ENCODE measurements around the gene PARD3B.

The PARD3B gene

DNA sequence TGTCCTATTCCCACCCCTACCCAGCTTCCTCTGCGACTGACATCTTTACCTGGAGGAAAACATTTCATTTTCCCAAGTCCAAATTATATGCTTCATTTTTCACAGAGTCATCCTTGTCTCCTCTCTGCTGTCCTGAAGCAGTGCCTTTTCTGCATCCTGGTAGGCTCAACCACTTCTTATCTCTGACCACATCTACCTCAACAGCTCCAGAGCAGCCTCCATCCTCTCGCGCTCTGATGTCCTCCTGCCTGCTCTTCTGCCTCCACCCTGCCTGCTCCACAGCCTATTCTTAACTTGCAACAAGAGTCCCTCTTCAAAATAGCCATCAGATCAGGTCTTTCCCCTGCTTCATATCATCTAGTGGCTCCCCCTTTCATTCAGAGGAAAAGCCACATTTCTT, 457.1 kb downstream of the PARD3B start:
- no peak overlapping the region for H3K4me3 ChIP-seq (ENCODE audit: control insufficient read depth in 1 of 7, extremely low read depth in 1 of 7, insufficient read depth in 4 of 7, low read depth in 2 of 7, low read length in 6 of 7)
- WGBS (ENCODE audit: insufficient coverage): 71% methylated on average over 3 of the region's 3 CpGs
- no peaks in the 10 kb centered on the region for H3K36me3 ChIP-seq (ENCODE audit: control insufficient read depth in 4 of 4, insufficient read depth in 4 of 4, low read length in 3 of 4)
- POLR2A ChIA-PET: no interaction called here
- DNase-seq: peak; percentile 8 to 39 (median 37)
- H3K27me3 ChIP-seq (replicated peaks in 2 of 5; ENCODE audit: control insufficient read depth in 4 of 5, insufficient read depth in 5 of 5, low read length in 4 of 5): no peaks in the 10 kb centered on the region
- peaks cover 0 to 5% (median 0%) of the 10 kb centered on the region in 4 experiments for H3K4me1 ChIP-seq (ENCODE audit: control extremely low read depth in 1 of 4, control insufficient read depth in 4 of 4, insufficient read depth in 4 of 4, low read length in 3 of 4)
- CTCF ChIA-PET: interaction anchor here (0.6 kb wide), 1 partner anchor 36 kb away, joined by 3 read pairs; no protein-coding TSS in a partner anchor
- no peak overlapping the region for H3K27ac ChIP-seq (ENCODE audit: insufficient read depth in 1 of 2, low read depth in 1 of 2, low read length in 2 of 2, poor library complexity in 1 of 2, severe bottlenecking in 2 of 2)
- peaks cover 0 to 1% (median 0%) of the 10 kb centered on the region in 5 experiments for H3K9me3 ChIP-seq (ENCODE audit: control extremely low read depth in 1 of 5, control insufficient read depth in 4 of 5, insufficient read depth in 2 of 5, low read depth in 1 of 5, low read length in 4 of 5)

DNA sequence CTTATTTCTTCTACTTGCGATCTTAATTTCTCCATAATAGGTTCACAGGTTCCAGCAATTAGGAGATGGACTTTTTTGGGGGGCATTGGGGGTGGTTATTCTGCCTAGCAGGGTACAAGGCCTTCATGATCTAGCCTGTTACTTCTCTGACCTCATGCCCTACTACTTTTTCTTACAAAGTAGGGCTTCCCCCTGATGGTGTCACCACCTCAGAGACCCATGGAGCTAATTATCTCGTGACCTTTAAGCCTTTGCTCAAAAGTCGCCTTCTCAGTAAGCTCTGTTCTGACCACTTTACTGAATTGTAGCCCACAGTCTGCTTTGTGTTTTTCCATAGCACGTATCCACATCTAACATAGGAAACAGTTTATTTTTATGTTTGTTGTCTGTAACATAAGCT, 458.0 kb downstream of the PARD3B start:
- Histone ChIP-seq H3K27ac (ENCODE audit: insufficient read depth in 1 of 2, low read depth in 1 of 2, low read length in 2 of 2, poor library complexity in 1 of 2, severe bottlenecking in 2 of 2) (no peak overlapping the region), H3K36me3 (ENCODE audit: control insufficient read depth in 4 of 4, insufficient read depth in 4 of 4, low read length in 3 of 4) (no peaks in the 10 kb centered on the region), H3K9me3 (ENCODE audit: control extremely low read depth in 1 of 5, control insufficient read depth in 4 of 5, insufficient read depth in 2 of 5, low read depth in 1 of 5, low read length in 4 of 5) (peaks cover 0 to 4% (median 0%) of the 10 kb centered on the region in 5 experiments), H3K4me3 (ENCODE audit: control insufficient read depth in 1 of 7, extremely low read depth in 1 of 7, insufficient read depth in 4 of 7, low read depth in 2 of 7, low read length in 6 of 7) (no peak overlapping the region), H3K27me3 (replicated peaks in 2 of 5; ENCODE audit: control insufficient read depth in 4 of 5, insufficient read depth in 5 of 5, low read length in 4 of 5) (no peaks in the 10 kb centered on the region), H3K4me1 (ENCODE audit: control extremely low read depth in 1 of 4, control insufficient read depth in 4 of 4, insufficient read depth in 4 of 4, low read length in 3 of 4) (peaks cover 0 to 5% (median 0%) of the 10 kb centered on the region in 4 experiments)
- WGBS (ENCODE audit: insufficient coverage): 95% methylated on average over 2 of the region's 4 CpGs
- POLR2A ChIA-PET: no interaction called here
- CTCF ChIA-PET: no interaction called here
- DNase-seq: no peak

DNA sequence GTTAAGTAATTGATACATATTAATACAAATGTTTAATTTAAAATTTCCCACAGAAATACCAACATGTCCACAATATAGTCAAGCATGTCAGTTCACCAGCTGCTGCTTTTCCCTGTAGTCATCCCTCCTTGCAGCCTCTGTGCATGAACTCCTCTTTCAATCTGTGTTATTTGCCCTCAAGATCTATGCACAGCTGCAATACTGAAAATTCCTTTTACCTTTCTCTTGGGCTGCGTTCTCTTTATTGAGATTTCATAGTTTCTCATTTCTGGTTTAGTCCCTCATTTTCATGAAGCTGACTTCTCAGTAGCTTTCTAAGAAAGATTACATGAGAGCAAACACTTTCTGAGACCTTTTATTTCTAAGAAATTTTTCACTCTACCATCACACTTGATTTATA, 464.9 kb downstream of the PARD3B start:
- H3K36me3 ChIP-seq (ENCODE audit: control insufficient read depth in 4 of 4, insufficient read depth in 4 of 4, low read length in 3 of 4): no peaks in the 10 kb centered on the region
- WGBS (ENCODE audit: insufficient coverage): 0% methylated on average over 1 of the region's 1 CpG
- no peaks in the 10 kb centered on the region for H3K27me3 ChIP-seq (replicated peaks in 2 of 5; ENCODE audit: control insufficient read depth in 4 of 5, insufficient read depth in 5 of 5, low read length in 4 of 5)
- H3K4me3 ChIP-seq (ENCODE audit: control insufficient read depth in 1 of 7, extremely low read depth in 1 of 7, insufficient read depth in 4 of 7, low read depth in 2 of 7, low read length in 6 of 7): no peak overlapping the region
- DNase-seq: no peak
- H3K4me1 ChIP-seq (ENCODE audit: control extremely low read depth in 1 of 4, control insufficient read depth in 4 of 4, insufficient read depth in 4 of 4, low read length in 3 of 4): peaks cover 0 to 7% (median 1%) of the 10 kb centered on the region in 4 experiments
- CTCF ChIA-PET: no interaction called here
- POLR2A ChIA-PET: no interaction called here
- peaks cover 0 to 4% (median 0%) of the 10 kb centered on the region in 5 experiments for H3K9me3 ChIP-seq (ENCODE audit: control extremely low read depth in 1 of 5, control insufficient read depth in 4 of 5, insufficient read depth in 2 of 5, low read depth in 1 of 5, low read length in 4 of 5)
- no peak overlapping the region for H3K27ac ChIP-seq (ENCODE audit: insufficient read depth in 1 of 2, low read depth in 1 of 2, low read length in 2 of 2, poor library complexity in 1 of 2, severe bottlenecking in 2 of 2)

DNA sequence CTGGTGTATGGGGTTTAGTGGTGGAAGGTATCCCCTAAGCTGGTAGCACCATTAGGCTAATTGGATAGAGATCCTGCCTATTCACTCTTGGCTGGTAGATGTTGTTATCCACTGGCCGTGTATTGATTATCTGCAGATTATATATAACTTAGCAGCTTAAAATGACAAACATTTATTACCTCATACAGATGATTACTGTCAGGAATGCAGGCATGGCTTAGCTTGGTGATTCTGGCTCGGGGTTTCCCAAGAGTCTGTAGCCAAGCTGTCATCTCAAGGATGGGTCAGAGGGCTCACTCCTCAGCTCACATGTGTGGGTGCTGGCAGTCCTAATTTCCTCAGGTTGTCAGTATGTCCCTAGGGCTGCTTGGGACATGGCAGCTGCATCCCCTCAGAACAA, 465.8 kb downstream of the PARD3B start:
- H3K4me1 ChIP-seq (ENCODE audit: control extremely low read depth in 1 of 4, control insufficient read depth in 4 of 4, insufficient read depth in 4 of 4, low read length in 3 of 4): peaks cover 0 to 7% (median 1%) of the 10 kb centered on the region in 4 experiments
- no peak overlapping the region for H3K4me3 ChIP-seq (ENCODE audit: control insufficient read depth in 1 of 7, extremely low read depth in 1 of 7, insufficient read depth in 4 of 7, low read depth in 2 of 7, low read length in 6 of 7)
- WGBS (ENCODE audit: insufficient coverage): 100% methylated on average over 1 of the region's 2 CpGs
- no peaks in the 10 kb centered on the region for H3K36me3 ChIP-seq (ENCODE audit: control insufficient read depth in 4 of 4, insufficient read depth in 4 of 4, low read length in 3 of 4)
- CTCF ChIA-PET: interaction anchor here (0.7 kb wide), 2 partner anchors 23 to 56 kb away, joined by 3 read pairs; no protein-coding TSS in a partner anchor
- no peaks in the 10 kb centered on the region for H3K27me3 ChIP-seq (replicated peaks in 2 of 5; ENCODE audit: control insufficient read depth in 4 of 5, insufficient read depth in 5 of 5, low read length in 4 of 5)
- H3K27ac ChIP-seq (ENCODE audit: insufficient read depth in 1 of 2, low read depth in 1 of 2, low read length in 2 of 2, poor library complexity in 1 of 2, severe bottlenecking in 2 of 2): no peak overlapping the region
- H3K9me3 ChIP-seq (ENCODE audit: control extremely low read depth in 1 of 5, control insufficient read depth in 4 of 5, insufficient read depth in 2 of 5, low read depth in 1 of 5, low read length in 4 of 5): peaks cover 0 to 4% (median 0%) of the 10 kb centered on the region in 5 experiments
- POLR2A ChIA-PET: no interaction called here
- no peak for DNase-seq

DNA sequence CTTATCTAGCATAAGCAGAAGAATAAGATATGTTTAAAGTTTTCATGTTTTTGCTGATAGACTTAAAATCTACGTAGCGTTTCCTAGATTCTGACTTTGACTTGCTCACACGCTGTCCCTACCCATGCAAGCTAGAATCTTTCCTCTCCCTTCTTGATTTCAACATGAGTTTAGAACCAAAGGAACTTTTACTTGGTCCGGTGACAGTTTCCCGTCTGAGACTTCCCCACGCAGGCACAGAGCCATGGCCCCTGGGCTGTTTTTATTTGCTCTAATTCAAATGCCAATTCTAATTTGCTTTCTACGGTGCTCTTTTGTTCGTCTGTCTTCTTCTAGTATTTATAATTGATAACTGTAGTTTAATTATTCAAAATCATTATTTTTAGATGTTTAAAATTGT, 467.7 kb downstream of the PARD3B start:
- 100% methylated on average over 6 of the region's 8 CpGs for WGBS (ENCODE audit: insufficient coverage)
- no peak for DNase-seq
- Histone ChIP-seq H3K4me1 (ENCODE audit: control extremely low read depth in 1 of 4, control insufficient read depth in 4 of 4, insufficient read depth in 4 of 4, low read length in 3 of 4) (peaks cover 0 to 7% (median 1%) of the 10 kb centered on the region in 4 experiments), H3K27ac (ENCODE audit: insufficient read depth in 1 of 2, low read depth in 1 of 2, low read length in 2 of 2, poor library complexity in 1 of 2, severe bottlenecking in 2 of 2) (no peak overlapping the region), H3K36me3 (ENCODE audit: control insufficient read depth in 4 of 4, insufficient read depth in 4 of 4, low read length in 3 of 4) (no peaks in the 10 kb centered on the region), H3K9me3 (ENCODE audit: control extremely low read depth in 1 of 5, control insufficient read depth in 4 of 5, insufficient read depth in 2 of 5, low read depth in 1 of 5, low read length in 4 of 5) (no peaks in the 10 kb centered on the region), H3K27me3 (replicated peaks in 2 of 5; ENCODE audit: control insufficient read depth in 4 of 5, insufficient read depth in 5 of 5, low read length in 4 of 5) (no peaks in the 10 kb centered on the region), H3K4me3 (ENCODE audit: control insufficient read depth in 1 of 7, extremely low read depth in 1 of 7, insufficient read depth in 4 of 7, low read depth in 2 of 7, low read length in 6 of 7) (no peak overlapping the region)
- CTCF ChIA-PET: no interaction called here
- POLR2A ChIA-PET: no interaction called here

DNA sequence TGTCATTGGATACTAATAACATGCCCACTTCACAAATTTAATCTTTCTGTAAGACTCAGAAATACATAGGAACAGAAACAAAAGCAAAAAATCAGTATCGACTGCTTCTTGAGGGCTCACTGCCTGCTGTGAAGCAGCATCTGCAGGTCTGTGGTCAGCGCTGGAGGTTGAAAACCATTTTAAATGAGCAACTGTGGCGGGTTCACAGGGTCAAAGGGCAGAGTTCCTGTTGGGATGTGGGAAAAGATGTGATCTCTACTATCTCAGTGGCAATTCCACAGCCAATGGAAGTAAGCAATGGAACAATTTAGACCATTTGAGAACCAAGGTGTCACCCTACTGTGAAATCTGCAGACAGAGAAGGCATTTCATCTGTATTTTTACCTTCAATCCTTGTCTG, 468.3 kb downstream of the PARD3B start:
- no peaks in the 10 kb centered on the region for H3K27me3 ChIP-seq (replicated peaks in 2 of 5; ENCODE audit: control insufficient read depth in 4 of 5, insufficient read depth in 5 of 5, low read length in 4 of 5)
- no peaks in the 10 kb centered on the region for H3K9me3 ChIP-seq (ENCODE audit: control extremely low read depth in 1 of 5, control insufficient read depth in 4 of 5, insufficient read depth in 2 of 5, low read depth in 1 of 5, low read length in 4 of 5)
- no peak for DNase-seq
- no peaks in the 10 kb centered on the region for H3K36me3 ChIP-seq (ENCODE audit: control insufficient read depth in 4 of 4, insufficient read depth in 4 of 4, low read length in 3 of 4)
- ChIA-PET CTCF (no interaction called here), POLR2A (no interaction called here)
- H3K4me1 ChIP-seq (ENCODE audit: control extremely low read depth in 1 of 4, control insufficient read depth in 4 of 4, insufficient read depth in 4 of 4, low read length in 3 of 4): peaks cover 0 to 7% (median 1%) of the 10 kb centered on the region in 4 experiments
- no peak overlapping the region for H3K27ac ChIP-seq (ENCODE audit: insufficient read depth in 1 of 2, low read depth in 1 of 2, low read length in 2 of 2, poor library complexity in 1 of 2, severe bottlenecking in 2 of 2)
- 94% methylated on average over 3 of the region's 3 CpGs for WGBS (ENCODE audit: insufficient coverage)
- no peak overlapping the region for H3K4me3 ChIP-seq (ENCODE audit: control insufficient read depth in 1 of 7, extremely low read depth in 1 of 7, insufficient read depth in 4 of 7, low read depth in 2 of 7, low read length in 6 of 7)

DNA sequence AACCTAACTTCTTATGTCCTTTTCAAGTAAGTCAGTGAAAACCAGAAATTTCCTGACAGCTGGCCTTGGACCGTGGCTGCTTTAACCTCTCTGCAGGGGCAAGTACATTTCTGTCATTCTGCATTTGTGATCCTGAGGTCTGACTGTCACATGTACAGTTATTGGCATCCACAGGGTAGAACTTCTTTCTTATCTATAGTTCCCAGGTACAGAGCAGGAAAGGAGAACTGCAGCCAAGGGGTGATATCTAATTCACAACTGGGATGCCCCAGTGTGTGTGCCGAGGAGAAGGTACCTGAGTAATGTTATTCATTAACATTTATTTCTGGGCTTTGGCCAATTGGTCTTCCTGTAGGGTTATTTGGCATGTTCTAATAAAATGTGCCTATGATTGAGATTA, 468.9 kb downstream of the PARD3B start:
- Histone ChIP-seq H3K27ac (ENCODE audit: insufficient read depth in 1 of 2, low read depth in 1 of 2, low read length in 2 of 2, poor library complexity in 1 of 2, severe bottlenecking in 2 of 2) (no peak overlapping the region), H3K4me3 (ENCODE audit: control insufficient read depth in 1 of 7, extremely low read depth in 1 of 7, insufficient read depth in 4 of 7, low read depth in 2 of 7, low read length in 6 of 7) (no peak overlapping the region), H3K27me3 (replicated peaks in 2 of 5; ENCODE audit: control insufficient read depth in 4 of 5, insufficient read depth in 5 of 5, low read length in 4 of 5) (no peaks in the 10 kb centered on the region), H3K4me1 (ENCODE audit: control extremely low read depth in 1 of 4, control insufficient read depth in 4 of 4, insufficient read depth in 4 of 4, low read length in 3 of 4) (peaks cover 0 to 7% (median 1%) of the 10 kb centered on the region in 4 experiments), H3K36me3 (ENCODE audit: control insufficient read depth in 4 of 4, insufficient read depth in 4 of 4, low read length in 3 of 4) (no peaks in the 10 kb centered on the region), H3K9me3 (ENCODE audit: control extremely low read depth in 1 of 5, control insufficient read depth in 4 of 5, insufficient read depth in 2 of 5, low read depth in 1 of 5, low read length in 4 of 5) (peaks cover 0 to 2% (median 0%) of the 10 kb centered on the region in 5 experiments)
- DNase-seq: peak in 2 of 3 donors; percentile 22 to 45
- ChIA-PET CTCF (interaction anchor here (0.5 kb wide), 1 partner anchor 978 kb away, joined by 5 read pairs; no protein-coding TSS in a partner anchor), POLR2A (no interaction called here)
- WGBS (ENCODE audit: insufficient coverage): 13% methylated on average over 1 of the region's 2 CpGs
